IMR-90 (cell line): Measurements from ENCODE around the gene ENHO. TPM values are rescaled to one million over a fixed set of nuclear protein-coding genes. Genes with fewer than 3 reads are reported as not detected.

Source experiments
- ATAC-seq: fragments of 200-7000 bp; cut with Tn5 transposase; 2 replicates; pipeline ENCODE4 v1.9.1; 2020; ENCODE audit warnings: low read depth, mild to moderate bottlenecking, moderate library complexity
- BruUV-seq: library from RNA; stranded (reverse); fragments of 400-500 nt; replicated peaks from 2 replicates; lab custom pipeline; 2021; lab: Mats Ljungman, UMichigan
- CTCF ChIA-PET: fragments of 300-600 bp; formaldehyde crosslinking; extraction: SDS; loops from one replicate; lab custom pipeline; 2021; ENCODE audit warnings: antibody characterized with exemption; lab: Yijun Ruan, JAX
- POLR2A ChIA-PET: fragments of 300-600 bp; sonication (Branson Sonifier 250); formaldehyde crosslinking; loops from one replicate; lab custom pipeline; 2022; ENCODE audit warnings: antibody characterized with exemption; ENCODE audit not compliant: unreplicated experiment; lab: Charles Lee
- DNase-seq: peaks from one replicate; pipeline ENCODE4 v3.0.0; 2013
- H2AFZ ChIP-seq: replicated peaks from 2 replicates; pipeline ENCODE3; 2013; ENCODE audit warnings: low read length, mild to moderate bottlenecking; ENCODE audit not compliant: poor library complexity
- H2AK5ac ChIP-seq: 2 replicates; pipeline ENCODE4 v1.6.1; 2013; ENCODE audit warnings: low read depth, low read length, inconsistent platforms
- H2AK9ac ChIP-seq: replicated peaks from 2 replicates; pipeline ENCODE3; 2013; ENCODE audit warnings: mild to moderate bottlenecking, low read depth, low read length, moderate library complexity; ENCODE audit not compliant: poor library complexity
- H2BK120ac ChIP-seq: 2 replicates; pipeline ENCODE4 v1.6.1; 2013; ENCODE audit warnings: low read depth, low read length, inconsistent platforms
- H2BK15ac ChIP-seq: 3 replicates; pipeline ENCODE4 v1.6.1; 2013; ENCODE audit warnings: low read depth, low read length, inconsistent platforms
- H2BK20ac ChIP-seq: 2 replicates; pipeline ENCODE4 v1.6.1; 2013; ENCODE audit warnings: low read depth, mild to moderate bottlenecking, inconsistent platforms, low read length, moderate library complexity
- H2BK5ac ChIP-seq: 2 replicates; pipeline ENCODE4 v1.6.1; 2013; ENCODE audit warnings: mild to moderate bottlenecking, low read depth, low read length, inconsistent platforms; ENCODE audit not compliant: poor library complexity, severe bottlenecking
- H3K14ac ChIP-seq: replicated peaks from 2 replicates; pipeline ENCODE4 v1.6.1; 2013; ENCODE audit warnings: low read depth, low read length, inconsistent platforms
- H3K18ac ChIP-seq: 2 replicates; pipeline ENCODE4 v1.6.1; 2013; ENCODE audit warnings: low read depth, low read length, control low read depth
- H3K23ac ChIP-seq: 2 replicates; pipeline ENCODE4 v1.6.1; 2013; ENCODE audit warnings: low read depth, low read length, inconsistent platforms
- H3K27ac ChIP-seq: 2 replicates; pipeline ENCODE4 v1.5.1; 2013; ENCODE audit warnings: mild to moderate bottlenecking, control low read depth, low read length; ENCODE audit not compliant: insufficient read depth
- H3K27me3 ChIP-seq: 2 replicates; pipeline ENCODE4 v1.6.1; 2013; ENCODE audit warnings: low read length; ENCODE audit not compliant: control insufficient read depth, insufficient read depth
- H3K36me3 ChIP-seq: 2 replicates; pipeline ENCODE4 v1.6.1; 2013; ENCODE audit warnings: low read length, mixed read lengths; ENCODE audit not compliant: control insufficient read depth, insufficient read depth
- H3K4ac ChIP-seq: 2 replicates; pipeline ENCODE4 v1.6.1; 2013; ENCODE audit warnings: low read depth, low read length, inconsistent platforms
- H3K4me1 ChIP-seq: 2 replicates; pipeline ENCODE4 v1.6.1; 2013; ENCODE audit warnings: low read length, mixed read lengths; ENCODE audit not compliant: control insufficient read depth, insufficient read depth
- H3K4me2 ChIP-seq: 2 replicates; pipeline ENCODE4 v1.6.1; 2013; ENCODE audit warnings: low read depth, mild to moderate bottlenecking, control low read depth, low read length, moderate library complexity
- H3K4me3 ChIP-seq: 2 replicates; pipeline ENCODE4 v1.5.1; 2013; ENCODE audit warnings: low read depth, mild to moderate bottlenecking, control low read depth, low read length, moderate library complexity; ENCODE audit not compliant: insufficient read depth
- H3K56ac ChIP-seq: 2 replicates; pipeline ENCODE4 v1.6.1; 2013; ENCODE audit warnings: low read length, inconsistent platforms; ENCODE audit not compliant: insufficient read depth; ENCODE audit errors: extremely low read depth
- H3K79me1 ChIP-seq, 2 experiments: 2 replicates each; pipeline ENCODE4 v1.6.1; 2013; ENCODE audit warnings: low read length in 2 of 2, inconsistent platforms in 1 of 2, low read depth in 1 of 2
- H3K9ac ChIP-seq: 2 replicates; pipeline ENCODE4 v1.6.1; 2013; ENCODE audit warnings: low read depth, low read length, control low read depth
- H3K9me1 ChIP-seq: 2 replicates; pipeline ENCODE4 v1.6.1; 2013; ENCODE audit warnings: low read length, inconsistent platforms; ENCODE audit not compliant: insufficient read depth
- H3K9me3 ChIP-seq: 2 replicates; pipeline ENCODE4 v1.6.1; 2013; ENCODE audit warnings: low read length; ENCODE audit not compliant: control insufficient read depth, insufficient read depth
- H4K20me1 ChIP-seq: 2 replicates; pipeline ENCODE4 v1.6.1; 2013; ENCODE audit warnings: low read length, inconsistent platforms; ENCODE audit not compliant: insufficient read depth
- H4K5ac ChIP-seq: 2 replicates; pipeline ENCODE4 v1.6.1; 2013; ENCODE audit warnings: mild to moderate bottlenecking, low read depth, low read length, control low read depth
- H4K8ac ChIP-seq, 2 experiments: 2 replicates each; pipeline ENCODE4 v1.6.1; 2013; ENCODE audit warnings: low read depth in 2 of 2, low read length in 2 of 2, control low read depth in 1 of 2, inconsistent platforms in 1 of 2
- H4K91ac ChIP-seq: 2 replicates; pipeline ENCODE4 v1.6.1; 2013; ENCODE audit warnings: low read depth, low read length, inconsistent platforms; ENCODE audit not compliant: insufficient read depth
- BHLHE40 ChIP-seq: fragments of 150-350 bp; IDR thresholded peaks from 2 replicates; pipeline ENCODE4 v1.6.1; 2016; ENCODE audit warnings: mild to moderate bottlenecking, low read depth, low read length
- CHD1 ChIP-seq: IDR thresholded peaks from 2 replicates; pipeline ENCODE4 v1.6.1; 2012; ENCODE audit warnings: low read depth, low read length, improper control_type of control experiment
- ELK1 ChIP-seq: fragments of 150-350 bp; IDR thresholded peaks from 2 replicates; pipeline ENCODE4 v1.6.1; 2016; ENCODE audit warnings: low read depth, mild to moderate bottlenecking, low read length, moderate library complexity, borderline replicate concordance
- FOS ChIP-seq: fragments of 150-350 bp; IDR thresholded peaks from 2 replicates; pipeline ENCODE4 v1.6.1; 2016; ENCODE audit warnings: low read depth, low read length
- MAFK ChIP-seq: IDR thresholded peaks from 2 replicates; pipeline ENCODE4 v1.6.1; 2012; ENCODE audit warnings: low read depth, low read length, improper control_type of control experiment
- MXI1 ChIP-seq: IDR thresholded peaks from 2 replicates; pipeline ENCODE4 v1.6.1; 2012; ENCODE audit warnings: low read depth, mild to moderate bottlenecking, low read length, moderate library complexity, borderline replicate concordance
- POLR2A ChIP-seq: IDR thresholded peaks from 2 replicates; pipeline ENCODE4 v1.6.1; 2012; ENCODE audit warnings: mild to moderate bottlenecking, low read depth, low read length
- RAD21 ChIP-seq: IDR thresholded peaks from 2 replicates; pipeline ENCODE4 v1.6.1; 2012; ENCODE audit warnings: low read length, improper control_type of control experiment
- RCOR1 ChIP-seq: IDR thresholded peaks from 2 replicates; pipeline ENCODE4 v1.6.1; 2012; ENCODE audit warnings: mild to moderate bottlenecking, low read length, improper control_type of control experiment; ENCODE audit not compliant: insufficient replicate concordance
- RFX5 ChIP-seq: IDR thresholded peaks from 2 replicates; pipeline ENCODE4 v1.8.0; 2012; ENCODE audit warnings: low read depth, mild to moderate bottlenecking, low read length, moderate library complexity
- SMC3 ChIP-seq: fragments of 150-350 bp; IDR thresholded peaks from 2 replicates; pipeline ENCODE4 v1.6.1; 2016; ENCODE audit warnings: low read depth, mild to moderate bottlenecking, antibody characterized with exemption, low read length, moderate library complexity
- WGBS, 2 experiments: methylation state at CpG; one replicate each; pipeline versions ENCODE4 v1.1.5 to v1.1.7; 2013; ENCODE audit warnings: missing lambda C conversion rate in 2 of 2; ENCODE audit not compliant: insufficient read length in 1 of 2; ENCODE audit errors: extremely low coverage in 2 of 2; 5-methylcytosine and 5-hydroxymethylcytosine counted together
- dilution Hi-C: fragments of 300-500 bp; cut with HindIII; formaldehyde crosslinking; loops from one replicate; pipeline ENCODE4 v1.14.3; 2018; ENCODE audit warnings: low sequenced_read_pairs; ENCODE audit not compliant: unreplicated experiment
- in situ Hi-C: fragments of 300-500 bp; cut with MboI; formaldehyde crosslinking; loops from 3 replicates; pipeline ENCODE4 v1.14.3; 2019; ENCODE audit warnings: low sequenced_read_pairs, inconsistent platforms, mixed read lengths
- intact Hi-C: fragments of 100-400 bp; cut with micrococcal nuclease; formaldehyde crosslinking; loops from 2 replicates; pipeline ENCODE4 v1.10.0; 2022
- polyA plus RNA-seq, 3 experiments: library from polyadenylated mRNA; depleted of rRNA; stranded (reverse); fragments of >200 nt; gene quantifications; 2 replicates each; pipeline ENCODE4 v1.2.3, GENCODE V29; 2012; ENCODE audit warnings: low replicate concordance in 1 of 3
- total RNA-seq: library from RNA; depleted of rRNA; stranded (reverse); fragments of >200 nt; gene quantifications from 2 replicates; pipeline ENCODE4 v1.2.3, GENCODE V29; 2012
- TF ChIP-seq, protein P1 (sequence below): fragments of 150-350 bp; IDR thresholded peaks from 2 replicates; pipeline ENCODE4 v1.6.1; 2017; ENCODE audit warnings: mild to moderate bottlenecking, antibody characterized with exemption, low read length, low read depth
- TF ChIP-seq, protein P2 (sequence below): conservative IDR thresholded peaks from 2 replicates; pipeline ENCODE4 v1.5.1; 2012; ENCODE audit warnings: mild to moderate bottlenecking, low read depth, low read length, improper control_type of control experiment

The ENHO gene
- total and polyA plus RNA-seq, 2 of the 4 experiments (the other 2 are of a cell fraction) = not detected

- no peak for TF ChIP-seq RFX5
These were observed 23.5 kb upstream of the ENHO start (continued) for GRCh38 chr9:34546102-34546833.

GRCh38 chr9:34545497-34545896 is 22.7 kb upstream of the ENHO start:
- Histone ChIP-seq H2BK20ac (no peak overlapping the region), H3K4me3 (no peak overlapping the region), H3K4me1 (no peaks in the 10 kb centered on the region), H3K4me2 (no peak overlapping the region), H3K14ac (no peak overlapping the region), H3K79me1 (no peaks in the 10 kb centered on the region), H2AK5ac (no peak overlapping the region), H3K56ac (no peak overlapping the region), H4K8ac (no peak overlapping the region), H3K18ac (no peak overlapping the region), H3K9me1 (peaks cover 3% of the 10 kb centered on the region; the same call in 1 of the 2 replicates), H2BK120ac (no peak overlapping the region), H3K4ac (no peak overlapping the region), H3K9me3 (no peaks in the 10 kb centered on the region), H3K27ac (no peak overlapping the region), H2AFZ (peak overlapping the region; percentile 29), H2BK15ac (no peak overlapping the region), H2AK9ac (no peak overlapping the region), H2BK5ac (no peak overlapping the region), H4K5ac (no peak overlapping the region), H4K20me1 (no peaks in the 10 kb centered on the region), H3K27me3 (peaks cover 24% of the 10 kb centered on the region; the same call in 1 of the 2 replicates), H3K9ac (no peak overlapping the region), H3K23ac (no peak overlapping the region), H3K36me3 (no peaks in the 10 kb centered on the region), H4K91ac (no peak overlapping the region)
- ChIA-PET CTCF (no interaction called here), POLR2A (no interaction called here)
- BruUV-seq = no TSS peak
- dilution Hi-C loops = no loop called here
- in situ Hi-C loops = no loop called here
- intact Hi-C loops = loop anchor here (5.0 kb wide), 1 partner anchor 213 kb away; no protein-coding TSS in a partner anchor
- DNase-seq (no peak), ATAC-seq (no peak)
- 27% methylated on average over 2 of the region's 6 CpGs; no CpG with 5 or more reads in 1 of the 2 experiments for WGBS, 2 experiments
- TF ChIP-seq, protein P1, sequence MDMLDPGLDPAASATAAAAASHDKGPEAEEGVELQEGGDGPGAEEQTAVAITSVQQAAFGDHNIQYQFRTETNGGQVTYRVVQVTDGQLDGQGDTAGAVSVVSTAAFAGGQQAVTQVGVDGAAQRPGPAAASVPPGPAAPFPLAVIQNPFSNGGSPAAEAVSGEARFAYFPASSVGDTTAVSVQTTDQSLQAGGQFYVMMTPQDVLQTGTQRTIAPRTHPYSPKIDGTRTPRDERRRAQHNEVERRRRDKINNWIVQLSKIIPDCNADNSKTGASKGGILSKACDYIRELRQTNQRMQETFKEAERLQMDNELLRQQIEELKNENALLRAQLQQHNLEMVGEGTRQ = no peak
- TF ChIP-seq POLR2A (no peak), MXI1 (no peak), RCOR1 (no peak), FOS (no peak), MAFK (no peak), RAD21 (no peak), BHLHE40 (no peak), SMC3 (no peak), RFX5 (no peak), CHD1 (no peak), ELK1 (no peak)
- TF ChIP-seq, protein P2, sequence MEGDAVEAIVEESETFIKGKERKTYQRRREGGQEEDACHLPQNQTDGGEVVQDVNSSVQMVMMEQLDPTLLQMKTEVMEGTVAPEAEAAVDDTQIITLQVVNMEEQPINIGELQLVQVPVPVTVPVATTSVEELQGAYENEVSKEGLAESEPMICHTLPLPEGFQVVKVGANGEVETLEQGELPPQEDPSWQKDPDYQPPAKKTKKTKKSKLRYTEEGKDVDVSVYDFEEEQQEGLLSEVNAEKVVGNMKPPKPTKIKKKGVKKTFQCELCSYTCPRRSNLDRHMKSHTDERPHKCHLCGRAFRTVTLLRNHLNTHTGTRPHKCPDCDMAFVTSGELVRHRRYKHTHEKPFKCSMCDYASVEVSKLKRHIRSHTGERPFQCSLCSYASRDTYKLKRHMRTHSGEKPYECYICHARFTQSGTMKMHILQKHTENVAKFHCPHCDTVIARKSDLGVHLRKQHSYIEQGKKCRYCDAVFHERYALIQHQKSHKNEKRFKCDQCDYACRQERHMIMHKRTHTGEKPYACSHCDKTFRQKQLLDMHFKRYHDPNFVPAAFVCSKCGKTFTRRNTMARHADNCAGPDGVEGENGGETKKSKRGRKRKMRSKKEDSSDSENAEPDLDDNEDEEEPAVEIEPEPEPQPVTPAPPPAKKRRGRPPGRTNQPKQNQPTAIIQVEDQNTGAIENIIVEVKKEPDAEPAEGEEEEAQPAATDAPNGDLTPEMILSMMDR = no peak
